Tibial artery (tissue), 4 donors: ENCODE data around the gene GABRG3.

Experiments used
- DNase-seq, 2 donors: peaks; one replicate each; pipeline ENCODE4 v3.0.0-alpha.2; 2019
- H3K27ac ChIP-seq, 2 donors: fragments of 200-600 bp; sonication (generic) in 1 of 2; 1 replicate in 1 of 2; 2 replicates in 1 of 2; pipeline ENCODE4 v1.5.1; 2018 to 2019; ENCODE audit warnings: mild to moderate bottlenecking in 1 of 2
- H3K27me3 ChIP-seq, 2 donors: fragments of 200-600 bp; sonication (generic) in 1 of 2; one replicate each; pipeline versions ENCODE4 v1.5.1 to v1.6.0; 2016 to 2019
- H3K36me3 ChIP-seq, 3 donors: fragments of 200-600 bp; sonication (generic) in 2 of 3; one replicate each; pipeline ENCODE4 v1.5.1; 2016 to 2019; ENCODE audit warnings: mild to moderate bottlenecking in 2 of 3
- H3K4me1 ChIP-seq, 4 donors: fragments of 200-600 bp; sonication (generic) in 2 of 4; 1 replicate in 3 of 4; 2 replicates in 1 of 4; pipeline ENCODE4 v1.5.1; 2016 to 2019
- H3K4me3 ChIP-seq, 2 donors: fragments of 200-600 bp; sonication (generic) in 1 of 2; 1 replicate in 1 of 2; 2 replicates in 1 of 2; pipeline ENCODE4 v1.5.1; 2018 to 2019; ENCODE audit warnings: mild to moderate bottlenecking in 2 of 2
- H3K9me3 ChIP-seq, 3 donors: fragments of 200-600 bp; sonication (generic) in 1 of 3; one replicate each; pipeline ENCODE4 v1.5.1; 2016 to 2019
- CTCF ChIP-seq, 2 experiments: fragments of 200-600 bp in 1 of 2; fragments of 450-650 bp in 1 of 2; IDR thresholded peaks; one replicate each; pipeline ENCODE4 v1.5.1; 2017 to 2019; ENCODE audit warnings: antibody characterized with exemption in 2 of 2, mild to moderate bottlenecking in 1 of 2, moderate library complexity in 1 of 2
- intact Hi-C: fragments of 100-400 bp; cut with DNase I; formaldehyde crosslinking; loops from one replicate; pipeline ENCODE4 v1.15.0; 2023; ENCODE audit warnings: low total_unique reads

GABRG3 gene

GRCh38 chr15:26945046-26945445 lies 25.9 kb upstream of the GABRG3 start:
- no peaks in the 10 kb centered on the region for H3K27me3 ChIP-seq
- no peaks in the 10 kb centered on the region for H3K36me3 ChIP-seq
- intact Hi-C loops, result no loop called here
- H3K4me3 ChIP-seq, result no peak overlapping the region
- H3K9me3 ChIP-seq, result no peaks in the 10 kb centered on the region
- no peak for TF ChIP-seq CTCF (IDR thresholded peaks at IDR 0.05)
- H3K27ac ChIP-seq, result no peak overlapping the region
- H3K4me1 ChIP-seq, result no peaks in the 10 kb centered on the region
- DNase-seq, result no peak

- no peak overlapping the region for H3K4me3 ChIP-seq
- TF ChIP-seq CTCF (IDR thresholded peaks at IDR 0.05), result no peak
- DNase-seq, result no peak
- no peaks in the 10 kb centered on the region for H3K27me3 ChIP-seq
- no peaks in the 10 kb centered on the region for H3K36me3 ChIP-seq
- intact Hi-C loops, result no loop called here
- H3K9me3 ChIP-seq, result peaks cover 0 to 9% (median 0%) of the 10 kb centered on the region in 3 donors
- H3K27ac ChIP-seq, result no peak overlapping the region
- H3K4me1 ChIP-seq, result no peaks in the 10 kb centered on the region
Observed at GRCh38 chr15:26950001-26950400, 21.0 kb upstream of the GABRG3 start.

DNA sequence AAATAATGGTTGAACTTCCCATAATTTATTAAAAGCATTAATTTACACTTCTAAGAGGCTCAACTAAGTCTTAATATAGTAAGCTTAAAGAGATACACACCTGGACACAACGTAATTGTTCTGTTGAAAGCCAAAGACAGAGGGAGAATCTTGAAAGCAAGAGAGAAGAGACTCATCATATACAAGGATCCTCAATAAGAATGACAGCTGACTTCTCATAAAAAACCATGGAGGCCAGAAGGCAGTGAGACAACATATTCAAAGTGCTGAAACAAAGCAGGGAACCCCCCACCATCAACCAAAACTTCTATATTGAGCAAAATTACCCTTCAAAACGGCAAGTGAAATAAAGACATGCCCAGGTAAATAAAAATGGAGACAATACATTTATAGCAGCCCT lies 16.6 kb upstream of the GABRG3 start:
- no peak for TF ChIP-seq CTCF (IDR thresholded peaks at IDR 0.05)
- Histone ChIP-seq H3K27ac (no peak overlapping the region), H3K4me3 (no peak overlapping the region), H3K9me3 (peaks cover 0 to 9% (median 0%) of the 10 kb centered on the region in 3 donors), H3K4me1 (no peaks in the 10 kb centered on the region), H3K36me3 (no peaks in the 10 kb centered on the region), H3K27me3 (no peaks in the 10 kb centered on the region)
- intact Hi-C loops, result no loop called here
- DNase-seq, result no peak

- intact Hi-C loops, result no loop called here
Observed at GRCh38 chr15:26967719-26968269, 3.2 kb upstream of the GABRG3 start.

GRCh38 chr15:26968806-26969205 lies 2.2 kb upstream of the GABRG3 start:
- H3K27ac ChIP-seq, result no peak overlapping the region
- H3K4me1 ChIP-seq, result peaks cover 0 to 8% (median 0%) of the 10 kb centered on the region in 4 donors
- peaks cover 0 to 20% of the 10 kb centered on the region in 2 donors for H3K27me3 ChIP-seq
- no peak for DNase-seq
- no peak for TF ChIP-seq CTCF (IDR thresholded peaks at IDR 0.05)
- H3K36me3 ChIP-seq, result no peaks in the 10 kb centered on the region
- H3K4me3 ChIP-seq, result no peak overlapping the region
- no peaks in the 10 kb centered on the region for H3K9me3 ChIP-seq
- intact Hi-C loops, result no loop called here

More at GRCh38 chr15:26967719-26968269, 3.2 kb upstream of the GABRG3 start:
- TF ChIP-seq CTCF (IDR thresholded peaks at IDR 0.05), result no peak
- Histone ChIP-seq H3K36me3 (no peaks in the 10 kb centered on the region), H3K27ac (no peak overlapping the region), H3K27me3 (peaks cover 0 to 20% of the 10 kb centered on the region in 2 donors), H3K4me1 (peaks cover 0 to 8% (median 0%) of the 10 kb centered on the region in 4 donors), H3K4me3 (no peak overlapping the region), H3K9me3 (no peaks in the 10 kb centered on the region)
- no peak for DNase-seq
